Embryonic facial prominence (tissue), 1 donor: ENCODE results near the gene CD300LG.

Experiments used
- DNase-seq: peaks from one replicate; pipeline ENCODE4 v3.0.0-alpha.2; 2016; ENCODE audit errors: extremely low spot score

CD300LG gene

DNA sequence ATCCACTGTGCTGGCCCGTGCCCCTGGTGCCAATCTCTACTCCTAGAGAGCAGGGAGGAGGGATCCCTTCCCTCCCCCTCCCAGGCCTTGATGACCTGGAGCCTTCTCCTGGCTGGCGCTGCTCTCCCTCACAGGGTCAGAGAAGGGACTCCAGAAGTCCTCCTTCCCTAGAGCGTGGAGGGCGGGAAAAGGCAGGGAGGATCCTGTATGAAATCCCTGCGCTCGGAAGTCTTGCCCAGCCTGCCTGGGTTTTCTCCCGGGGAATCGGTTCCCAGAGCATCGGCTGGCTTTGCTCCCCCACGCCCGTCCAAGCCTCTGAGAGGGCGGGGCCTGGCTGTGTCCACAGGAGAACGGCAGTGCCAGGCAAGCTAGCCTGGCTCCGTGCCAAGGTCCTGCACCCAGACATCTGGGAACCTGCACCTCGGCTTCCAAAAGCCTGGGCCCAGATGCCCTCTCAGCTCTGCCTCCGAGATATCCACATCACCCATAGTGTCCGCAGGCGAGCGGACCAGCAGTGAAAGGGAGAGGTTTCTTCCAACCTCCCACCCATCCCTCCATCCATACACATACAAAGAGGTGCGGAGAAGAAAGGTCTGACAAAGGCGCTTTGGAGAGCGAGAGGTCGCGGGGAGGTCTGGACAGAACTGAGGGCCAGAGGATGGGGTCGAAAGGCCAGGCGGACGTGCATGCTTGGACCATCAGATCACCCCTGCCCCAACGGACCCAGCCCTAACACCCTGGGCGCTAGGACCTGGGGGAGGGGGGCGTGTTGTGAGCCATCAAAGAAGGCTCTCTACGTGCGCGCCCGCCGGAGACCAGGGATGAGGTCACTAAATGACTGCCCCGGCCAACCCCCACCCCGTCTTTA lies 59.2 kb downstream of the CD300LG start:
- DNase-seq, result no peak

DNA sequence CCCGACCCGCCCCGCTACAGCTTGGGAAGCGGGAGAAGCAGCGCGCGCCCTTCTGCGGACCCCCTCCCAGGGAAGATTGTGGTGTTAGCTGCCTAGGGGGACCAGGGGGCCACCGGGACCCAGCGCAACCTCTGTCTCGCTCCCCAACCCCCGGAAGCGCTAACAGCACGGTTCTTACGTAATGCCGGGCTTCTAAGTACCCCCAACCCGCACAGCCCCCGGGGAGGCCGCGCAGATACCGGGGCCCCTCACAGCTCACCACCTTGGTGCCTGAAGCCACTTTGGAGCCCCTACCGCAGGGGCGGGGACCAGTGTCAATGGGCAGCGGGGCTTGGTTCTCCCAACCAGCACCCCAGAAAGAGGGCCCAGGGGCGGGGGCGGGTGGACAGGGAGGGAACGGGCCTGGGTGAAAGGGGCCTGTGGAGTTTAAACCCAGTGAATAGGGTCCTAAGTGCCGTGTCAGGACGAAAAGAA lies 60.0 kb downstream of the CD300LG start:
- DNase-seq, result no peak

DNA sequence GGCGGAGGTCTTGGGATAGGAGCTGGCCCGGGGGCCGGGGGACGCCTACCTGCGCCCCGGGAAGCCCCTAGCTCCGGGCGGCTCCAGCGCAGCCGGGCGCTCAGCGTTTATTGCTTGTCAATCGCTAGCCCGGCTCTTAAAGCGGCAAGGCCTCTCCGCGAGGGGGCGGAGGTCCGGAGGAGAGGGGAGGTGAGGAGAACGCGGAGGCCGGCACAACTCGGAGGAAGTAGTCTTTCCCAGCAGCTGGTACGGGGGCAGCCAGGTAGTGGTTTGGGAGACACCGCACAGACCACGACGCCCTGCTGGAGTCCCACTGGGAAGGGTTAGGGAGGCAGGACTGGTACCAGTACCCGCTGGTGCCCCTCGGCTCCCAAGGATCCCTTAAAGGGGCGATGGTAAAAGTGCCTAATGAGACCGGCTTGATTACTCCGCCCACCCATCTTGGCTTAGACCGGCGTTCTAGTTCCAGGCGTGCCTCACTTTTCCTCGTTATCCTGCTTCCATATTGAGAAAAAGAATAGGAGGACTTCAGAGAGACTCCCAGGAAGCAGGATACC lies 60.5 kb downstream of the CD300LG start, which contains the start of gene MPP2:
TSS of gene MPP2 (minus strand) at position 112 of the 557 bp plus-strand sequence. CDS start 3,076 bp downstream, outside the sequence.
- peak; percentile 40 for DNase-seq

DNA sequence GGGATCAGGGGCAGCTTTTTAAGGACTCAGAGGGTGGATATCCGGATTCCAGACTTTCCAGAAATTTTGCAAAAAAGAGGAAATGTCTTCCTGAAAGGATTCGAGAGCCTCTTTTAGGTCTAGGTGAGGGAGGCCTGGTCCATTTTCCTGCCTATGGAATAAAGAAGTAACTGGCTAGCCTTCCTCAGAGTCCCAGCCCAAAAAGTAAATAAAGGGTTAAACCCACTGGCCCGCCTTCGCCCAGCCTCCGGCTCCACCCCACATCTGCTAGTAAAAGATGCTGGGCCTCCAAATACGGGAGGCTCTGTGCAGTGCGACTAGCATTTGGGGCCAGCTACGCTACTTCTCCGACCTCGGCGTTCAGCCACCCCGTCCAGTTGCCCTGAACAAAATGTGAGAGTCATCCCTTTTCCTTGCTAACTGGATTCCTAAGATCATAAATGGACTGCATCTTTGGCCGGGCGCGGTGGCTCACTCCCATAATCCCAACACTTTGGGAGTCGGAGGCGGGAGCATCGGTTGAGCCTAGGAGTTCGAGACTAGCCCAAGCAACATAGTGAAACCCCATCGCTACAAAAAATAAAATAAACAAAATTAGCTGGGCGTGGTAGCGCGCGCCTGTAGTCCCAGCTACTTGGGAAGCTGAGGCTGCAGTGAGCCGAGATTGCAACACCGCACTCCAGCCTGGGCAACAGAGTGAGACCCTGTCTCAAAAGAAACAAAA lies 61.2 kb downstream of the CD300LG start:
- DNase-seq, result peak; percentile 57

DNA sequence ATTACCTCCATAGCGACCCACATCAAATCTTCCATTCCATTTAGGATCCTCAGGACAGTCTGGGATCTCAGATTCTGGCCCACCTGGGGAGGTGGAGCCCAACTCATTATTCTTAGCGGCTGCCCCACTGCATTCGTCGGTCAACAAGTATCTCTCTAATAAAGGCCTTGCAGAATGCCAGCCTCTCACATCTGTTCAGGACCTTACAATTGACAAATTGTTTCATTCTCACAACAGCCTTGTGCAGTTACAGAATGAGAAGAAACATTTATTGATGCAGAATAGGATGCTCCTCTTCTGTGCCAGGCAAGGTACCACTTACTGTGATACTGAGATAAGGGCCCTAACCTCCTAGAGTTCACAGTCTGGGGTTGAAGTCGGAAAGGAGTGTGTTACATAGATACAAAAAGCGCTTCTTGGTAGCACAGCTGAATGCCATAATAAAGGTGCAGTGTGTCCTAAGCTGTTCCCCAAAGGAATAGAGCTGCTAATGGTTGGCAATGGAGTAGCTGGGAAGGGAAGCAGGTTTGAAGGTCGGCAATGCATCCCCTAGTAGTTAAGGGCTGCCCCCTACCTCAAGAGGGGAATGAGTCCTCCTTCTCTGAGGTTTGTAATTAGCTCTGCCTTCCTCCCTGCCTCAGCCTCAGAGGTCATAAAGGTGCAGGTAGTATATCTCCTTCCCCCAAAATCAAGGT lies 62.7 kb downstream of the CD300LG start:
- DNase-seq, result no peak

DNA sequence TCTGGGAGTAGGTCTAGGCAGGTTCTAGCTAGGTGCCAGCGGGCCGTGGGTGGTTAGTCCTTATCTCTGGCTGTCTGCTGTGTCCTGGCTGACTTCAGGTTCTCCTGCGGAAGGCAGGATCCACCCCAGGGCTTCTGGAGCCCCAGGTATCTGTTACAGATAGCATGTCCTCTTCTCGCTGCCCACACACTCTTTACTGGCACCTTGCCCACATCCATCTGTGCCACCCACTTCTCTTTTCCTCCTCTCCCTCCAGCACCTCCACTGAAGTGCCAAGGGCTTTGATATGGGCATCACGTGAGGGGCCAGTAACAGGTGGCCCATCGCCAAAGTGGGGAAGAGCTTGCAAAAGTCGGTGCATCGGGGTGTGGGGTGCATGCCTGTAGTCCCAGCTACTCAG lies 64.9 kb downstream of the CD300LG start:
- no peak for DNase-seq

DNA sequence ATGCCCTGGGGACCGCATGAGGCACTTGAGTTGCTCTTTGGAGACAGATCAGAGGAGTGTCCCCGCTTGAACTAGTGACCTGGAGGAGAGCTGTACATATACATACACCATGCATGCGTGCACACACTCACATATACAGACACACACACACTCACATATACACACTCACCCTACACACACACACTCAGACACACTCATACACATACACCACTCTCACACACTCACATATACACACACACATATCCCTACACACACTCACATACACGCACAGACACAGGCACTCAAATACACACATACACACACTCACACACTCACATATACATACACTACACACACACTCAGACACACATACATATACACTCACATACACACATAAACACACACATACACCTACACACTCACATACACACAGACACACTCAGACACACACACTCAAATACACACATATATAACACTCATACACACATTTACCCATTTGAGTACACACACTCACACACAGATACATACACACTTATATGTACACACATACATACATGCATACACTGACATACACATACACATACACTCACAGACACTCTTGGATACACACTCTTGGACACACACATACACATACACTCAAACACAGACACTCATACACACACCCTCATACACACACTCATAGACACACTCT lies 65.8 kb downstream of the CD300LG start:
- DNase-seq, result no peak
